Activated naive CD4-positive, alpha-beta T cell treated with anti-CD3 and anti-CD28 coated beads, Interleukin-2, amount 50 U/mL, for 16 hours (primary cell): ENCODE data around the gene LRRC27.
A peak's percentile ranks its signal among the peaks of the same experiment; 100 is the strongest.
"Not testable (repeated sequence)": the region's sequence is repeated elsewhere in the genome, so short reads cannot be mapped to it uniquely, and the experiment has no call there.

Source experiments
- DNase-seq: peaks from one replicate; pipeline ENCODE4 v3.0.0-alpha.2; 2020

The LRRC27 gene

GRCh38 chr10:132316133-132316532, 15.9 kb upstream of the LRRC27 start:
- DNase-seq = no peak

DNA sequence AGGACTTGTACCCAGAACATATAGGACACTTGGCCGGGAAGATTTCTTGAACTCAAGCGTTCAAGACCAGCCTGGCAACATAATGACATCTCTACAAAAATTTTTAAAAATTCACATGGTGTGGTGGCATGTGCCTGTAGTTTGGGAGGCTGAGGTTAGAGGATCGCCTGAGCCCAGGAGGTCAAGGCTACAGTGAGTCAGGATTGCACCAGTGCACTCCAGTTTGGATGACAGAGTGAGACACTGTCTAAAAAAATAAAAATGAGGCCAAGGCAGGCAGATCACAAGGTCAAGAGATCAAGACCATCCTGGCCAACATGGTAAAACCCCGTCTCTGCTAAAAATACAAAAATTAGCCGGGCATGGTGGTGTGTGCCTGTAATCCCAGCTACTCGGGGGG, 14.5 kb upstream of the LRRC27 start:
- DNase-seq = not testable (repeated sequence)

GRCh38 chr10:132319853-132320653, 11.9 kb upstream of the LRRC27 start:
- DNase-seq = peak; percentile 34

- no peak for DNase-seq
These were observed 11.1 kb upstream of the LRRC27 start for GRCh38 chr10:132320654-132321469.

- no peak for DNase-seq
These were observed 10.3 kb upstream of the LRRC27 start for GRCh38 chr10:132321726-132322125.

DNA sequence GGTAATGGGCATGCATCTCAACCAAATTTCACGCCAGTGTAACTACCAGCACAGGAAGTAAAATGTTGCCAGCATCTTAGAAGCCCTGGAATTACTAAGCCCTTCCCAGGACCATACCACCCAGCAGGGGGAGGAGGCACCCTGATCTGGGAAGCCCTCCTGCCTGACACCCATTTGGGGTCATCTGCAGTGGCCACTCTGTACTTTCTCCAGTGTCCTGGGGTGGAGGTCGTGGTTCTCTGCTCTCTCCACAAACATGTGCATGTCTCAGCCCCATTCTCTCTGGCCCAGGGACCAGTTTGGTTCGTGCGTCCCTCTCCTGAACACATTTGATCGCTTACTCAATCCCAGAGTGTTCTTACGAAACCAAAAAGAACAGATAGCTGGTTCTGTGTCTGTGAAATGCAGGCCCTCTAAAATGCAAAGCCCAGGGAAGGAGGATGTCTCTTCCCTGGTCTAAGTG, 9.4 kb upstream of the LRRC27 start:
- DNase-seq = no peak

DNA sequence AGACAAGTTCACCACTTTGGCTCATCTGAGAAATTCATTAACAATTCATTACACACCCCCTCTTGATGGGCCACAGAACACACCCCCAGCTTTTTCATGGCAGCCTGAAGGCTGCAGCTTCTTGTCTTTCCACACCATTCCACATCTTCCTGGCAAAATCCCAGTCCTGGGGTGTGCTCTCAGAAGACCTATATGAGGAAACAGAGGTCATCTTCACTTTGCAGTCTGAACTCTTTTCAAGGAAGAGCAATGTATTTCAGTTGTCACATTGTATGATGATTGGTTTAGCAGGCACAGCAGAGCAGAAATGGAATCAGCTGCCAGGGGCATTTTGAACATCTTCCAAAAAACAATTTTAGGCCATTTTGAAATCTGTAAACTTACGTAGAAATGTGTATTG, 7.8 kb upstream of the LRRC27 start:
- no peak for DNase-seq

- no peak for DNase-seq
These were observed 5.6 kb upstream of the LRRC27 start for GRCh38 chr10:132326344-132326889.

- DNase-seq = peak; percentile 71
These were observed 5.1 kb upstream of the LRRC27 start for GRCh38 chr10:132326925-132327324.

GRCh38 chr10:132328106-132328505, 3.9 kb upstream of the LRRC27 start:
- DNase-seq = no peak

- no peak for DNase-seq
These were observed 3.3 kb upstream of the LRRC27 start for GRCh38 chr10:132328738-132329137.

DNA sequence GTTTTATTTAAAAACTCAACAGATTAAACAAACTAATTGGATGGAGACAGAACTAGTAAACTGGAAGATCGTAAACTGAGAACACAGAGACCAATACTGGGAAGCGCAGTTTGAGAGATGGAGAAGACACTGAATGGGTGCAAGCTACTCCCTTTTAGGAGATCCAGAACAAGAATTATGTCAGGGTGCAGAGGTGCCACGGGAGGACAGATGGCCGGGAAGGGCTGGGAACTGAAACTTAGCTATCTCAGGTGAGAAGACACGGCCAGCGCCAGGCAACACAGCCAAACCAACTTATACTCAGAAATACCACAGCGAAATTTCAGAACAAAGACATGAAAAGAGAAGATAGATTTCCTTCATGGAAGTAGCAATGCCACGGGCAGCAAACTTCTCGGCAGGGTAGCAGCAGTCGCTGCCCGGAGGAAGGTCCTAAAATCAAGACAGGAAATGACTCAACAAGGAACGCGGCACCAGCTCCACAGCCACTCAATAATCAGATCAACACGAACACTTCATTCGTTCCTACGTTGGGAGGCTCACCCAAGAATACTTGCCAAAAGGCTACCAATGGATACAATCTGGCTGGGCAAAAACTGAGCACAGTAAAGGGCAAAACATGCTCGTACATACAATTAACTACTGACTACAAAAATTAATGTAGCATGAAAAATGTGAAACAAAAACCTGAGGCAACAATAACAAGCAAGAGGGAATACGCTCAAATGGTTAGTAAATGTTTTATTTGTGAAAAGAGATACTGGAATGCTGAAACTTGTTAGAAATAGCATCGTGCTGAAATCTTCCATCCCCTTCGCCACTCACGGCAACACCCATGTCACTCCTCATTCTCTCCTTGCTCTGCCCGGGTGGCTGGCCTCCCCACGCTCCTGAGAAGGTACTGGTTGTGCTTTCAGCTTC, 2.2 kb upstream of the LRRC27 start:
- DNase-seq = no peak

DNA sequence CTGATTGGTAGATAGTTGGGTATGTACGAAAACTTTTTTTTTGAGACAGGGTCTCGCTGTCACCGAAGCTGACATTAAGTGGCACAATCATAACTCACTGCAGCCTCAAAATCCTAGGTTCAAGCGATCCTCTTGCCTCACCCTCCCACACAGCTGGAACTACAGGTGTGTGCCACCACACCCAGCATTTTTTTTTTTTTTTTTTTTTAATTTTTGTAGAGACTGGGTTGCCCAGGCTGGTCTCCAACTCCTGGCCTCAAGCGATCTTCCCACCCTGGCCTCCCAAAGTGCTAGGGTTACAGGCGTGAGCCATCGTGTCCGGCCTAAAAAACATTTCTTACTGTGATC, 1.5 kb upstream of the LRRC27 start:
- no peak for DNase-seq

DNA sequence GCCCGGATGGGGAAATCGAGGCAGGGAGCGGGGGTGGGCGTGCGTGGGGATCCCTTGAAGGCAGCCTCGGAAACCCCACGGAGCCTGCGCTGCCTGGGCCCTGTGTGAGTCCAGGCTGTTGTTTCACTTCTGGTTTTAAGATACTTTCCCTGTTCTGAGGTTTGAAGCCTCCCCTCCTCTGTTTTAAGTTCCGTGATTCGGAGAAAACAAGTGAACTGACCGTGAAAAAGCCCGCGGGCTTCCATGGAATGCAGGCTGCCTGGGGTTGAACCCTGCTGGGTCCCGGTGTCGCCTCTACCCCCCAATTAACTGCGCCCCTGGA, 401 bp downstream of the LRRC27 start:
- DNase-seq = no peak

- DNase-seq = no peak
These were observed 1.4 kb downstream of the LRRC27 start for GRCh38 chr10:132333386-132333785.

GRCh38 chr10:132334631-132335188, 2.7 kb downstream of the LRRC27 start:
- no peak for DNase-seq

DNA sequence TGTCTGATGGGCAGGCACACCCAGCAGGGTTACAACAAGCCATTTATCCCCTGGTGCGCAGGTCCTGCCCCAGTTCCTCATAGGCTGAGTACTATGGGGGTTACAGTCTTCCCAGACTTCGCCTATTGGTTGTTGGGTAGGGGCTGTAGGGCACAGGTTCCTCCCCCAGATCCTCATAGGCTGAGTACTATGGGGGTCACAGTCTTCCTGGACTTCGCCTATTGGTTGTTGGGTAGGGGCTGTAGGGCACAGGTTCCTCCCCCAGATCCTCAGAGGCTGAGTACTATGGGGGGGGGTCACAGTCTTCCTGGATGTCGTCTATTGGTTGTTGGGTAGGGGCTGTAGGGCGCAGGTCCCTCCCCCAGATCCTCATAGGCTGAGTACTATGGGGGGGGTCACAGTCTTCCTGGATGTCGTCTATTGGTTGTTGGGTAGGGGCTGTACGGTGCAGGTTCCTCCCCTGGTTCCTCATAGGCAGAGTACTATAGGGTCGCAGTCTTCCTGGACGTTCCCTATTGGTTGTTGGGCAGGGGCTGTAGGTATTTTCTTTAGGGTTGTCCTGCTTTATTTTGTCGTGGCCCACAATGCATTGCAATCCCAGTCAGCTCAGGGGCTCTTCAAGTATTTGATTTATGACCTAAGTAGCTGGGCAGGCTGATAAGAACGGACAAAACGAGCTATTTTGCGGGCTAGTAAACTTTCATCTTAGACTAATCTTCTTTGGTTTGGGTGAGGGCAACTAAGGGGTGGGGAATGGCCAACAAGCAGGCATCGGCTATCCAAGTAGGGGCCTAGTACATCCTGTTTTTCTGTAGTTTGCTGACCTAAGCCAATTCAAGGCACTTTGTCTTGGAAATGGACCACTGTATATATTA, 3.4 kb downstream of the LRRC27 start:
- DNase-seq = no peak

DNA sequence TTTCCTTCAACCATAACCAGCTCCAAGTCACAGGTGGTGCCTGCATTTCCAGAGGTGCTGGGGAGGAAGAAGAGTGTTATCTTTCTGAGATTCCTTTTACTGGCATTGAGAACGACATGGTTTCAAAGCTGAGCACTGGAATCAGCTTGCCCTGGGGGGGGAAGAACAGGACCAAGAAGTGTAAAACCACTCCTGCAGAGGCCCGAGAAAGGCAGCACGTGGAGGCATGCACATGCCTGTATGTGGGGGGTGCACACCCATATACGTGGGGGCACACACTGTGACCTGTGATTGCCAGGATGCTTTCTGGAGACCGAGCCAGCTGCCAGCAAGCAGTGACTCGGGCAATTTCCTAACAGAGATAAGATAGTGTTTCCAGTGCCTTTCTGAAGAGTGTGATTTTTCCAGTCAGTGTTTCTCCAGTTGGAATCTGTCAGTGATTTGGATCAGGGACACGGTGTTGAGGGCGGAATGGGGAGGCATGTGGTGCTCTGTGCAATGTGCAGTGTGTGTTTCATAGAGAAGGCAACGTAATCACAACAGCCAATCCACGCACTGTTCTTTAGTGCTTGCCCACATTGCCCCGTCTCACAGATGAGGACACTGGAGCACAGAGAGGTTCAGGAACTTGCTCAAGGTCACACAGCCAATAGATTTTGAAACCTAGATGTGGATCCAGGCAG, 4.2 kb downstream of the LRRC27 start:
- DNase-seq = no peak

GRCh38 chr10:132336919-132337407, 5.0 kb downstream of the LRRC27 start:
- DNase-seq = no peak

GRCh38 chr10:132337854-132338253, 5.9 kb downstream of the LRRC27 start:
- not testable (repeated sequence) for DNase-seq

- no peak for DNase-seq
These were observed 6.9 kb downstream of the LRRC27 start for GRCh38 chr10:132338876-132339275.
